Heart left ventricle (tissue), 13 donors: ENCODE measurements around the gene NINL.

Experiments used
- POLR2A ChIP-seq, 2 donors: fragments of 450-650 bp; IDR thresholded peaks; one replicate each; pipeline ENCODE4 v1.6.1; 2017; ENCODE audit warnings: antibody characterized with exemption in 2 of 2, mild to moderate bottlenecking in 2 of 2, moderate library complexity in 2 of 2
- TF ChIP-seq, protein P1 (sequence below), 12 donors: fragments of 200-600 bp; sonication (generic) in 4 of 12; IDR thresholded peaks; one replicate each; pipeline versions ENCODE4 v1.5.0 to v1.8.0; 2018 to 2022; ENCODE audit warnings: antibody characterized with exemption in 12 of 12, mild to moderate bottlenecking in 5 of 12
- donor health status: ischemic (EF 13 %, LVEDD 7.1; RV severe dilation, severe dysfunction).
- donor health status: DM: no; HTN: yes; CAD: no.
- donor health status: DM: no; HTN: no; CAD: no.
- donor health status: ischemic (EF 25% LVEDD 6.9; RV normal size, moderate dysfunction).
- donor health status: ischemic (EF 25% LVEDD 5.7; RV mildly dilated, moderate dysfunction).
- donor health status: ischemic (EF 35%, LVEDD 5.7; RV mildly dilated, moderate dysfunction).
- donor health status: nonischemic (EF 11% LVEDD 7.7; RV severe dilation, severe dysfunction).
- donor health status: DM: yes; HTN: yes; CAD: no.
- donor health status: PGD.
- donor health status: ischemic (EF 29% LVEDD 5.4; RV normal size, mild dysfunction).
- donor health status: nonischemic (EF 23%, LVEDD 6.1; RV moderate dilation, normal function).

DNA sequence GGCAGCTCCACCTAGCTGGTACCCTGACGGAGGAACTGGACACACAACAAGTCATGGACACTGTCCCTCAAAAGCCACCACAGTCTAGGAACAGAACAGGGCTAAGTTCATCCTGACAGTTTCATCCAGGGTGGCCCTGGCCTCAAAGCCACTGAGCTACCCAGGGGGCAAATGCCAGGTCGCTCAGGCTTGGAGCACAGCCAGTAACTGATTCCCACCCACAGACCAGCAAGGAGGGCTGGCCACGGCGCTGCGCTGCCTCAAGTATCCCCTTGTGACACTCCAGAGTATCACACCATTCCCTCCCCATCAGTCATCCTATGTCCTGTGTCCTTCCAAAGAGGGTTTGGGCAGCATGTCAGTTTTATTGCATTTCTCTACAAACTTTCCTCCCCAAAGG is 105.7 kb downstream of the NINL start:
- no peak for TF ChIP-seq POLR2A (IDR thresholded peaks at IDR 0.05)
- TF ChIP-seq, protein P1, sequence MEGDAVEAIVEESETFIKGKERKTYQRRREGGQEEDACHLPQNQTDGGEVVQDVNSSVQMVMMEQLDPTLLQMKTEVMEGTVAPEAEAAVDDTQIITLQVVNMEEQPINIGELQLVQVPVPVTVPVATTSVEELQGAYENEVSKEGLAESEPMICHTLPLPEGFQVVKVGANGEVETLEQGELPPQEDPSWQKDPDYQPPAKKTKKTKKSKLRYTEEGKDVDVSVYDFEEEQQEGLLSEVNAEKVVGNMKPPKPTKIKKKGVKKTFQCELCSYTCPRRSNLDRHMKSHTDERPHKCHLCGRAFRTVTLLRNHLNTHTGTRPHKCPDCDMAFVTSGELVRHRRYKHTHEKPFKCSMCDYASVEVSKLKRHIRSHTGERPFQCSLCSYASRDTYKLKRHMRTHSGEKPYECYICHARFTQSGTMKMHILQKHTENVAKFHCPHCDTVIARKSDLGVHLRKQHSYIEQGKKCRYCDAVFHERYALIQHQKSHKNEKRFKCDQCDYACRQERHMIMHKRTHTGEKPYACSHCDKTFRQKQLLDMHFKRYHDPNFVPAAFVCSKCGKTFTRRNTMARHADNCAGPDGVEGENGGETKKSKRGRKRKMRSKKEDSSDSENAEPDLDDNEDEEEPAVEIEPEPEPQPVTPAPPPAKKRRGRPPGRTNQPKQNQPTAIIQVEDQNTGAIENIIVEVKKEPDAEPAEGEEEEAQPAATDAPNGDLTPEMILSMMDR (IDR thresholded peaks at IDR 0.05), result no peak
